Muscle layer of colon (tissue), 2 donors: ENCODE results near the gene FAM151A.

Experiments
- H3K27ac ChIP-seq: one replicate; pipeline ENCODE4 v1.7.0; 2013; ENCODE audit warnings: low read depth, mild to moderate bottlenecking, low read length, moderate library complexity
- H3K27me3 ChIP-seq, 2 donors: one replicate each; pipeline ENCODE4 v1.7.0; 2013; ENCODE audit warnings: low read length in 2 of 2, mild to moderate bottlenecking in 2 of 2; ENCODE audit not compliant: insufficient read depth in 2 of 2, control insufficient read depth in 1 of 2
- H3K36me3 ChIP-seq: one replicate; pipeline ENCODE4 v1.7.0; 2013; ENCODE audit warnings: mild to moderate bottlenecking, low read length; ENCODE audit not compliant: insufficient read depth
- H3K4me1 ChIP-seq: one replicate; pipeline ENCODE4 v1.7.0; 2013; ENCODE audit warnings: mild to moderate bottlenecking, low read length; ENCODE audit not compliant: insufficient read depth
- H3K4me3 ChIP-seq, 2 donors: one replicate each; pipeline ENCODE4 v1.7.0; 2013; ENCODE audit warnings: low read length in 2 of 2, low read depth in 1 of 2, mild to moderate bottlenecking in 1 of 2, moderate library complexity in 1 of 2
- H3K9ac ChIP-seq: one replicate; pipeline ENCODE4 v1.7.0; 2013; ENCODE audit warnings: low read length
- H3K9me3 ChIP-seq: one replicate; pipeline ENCODE4 v1.7.0; 2013; ENCODE audit warnings: mild to moderate bottlenecking, low read length
- donor health status: abdominal sarcoma.
- donor health status: Adenocarcinoma of cecum.

FAM151A gene

DNA sequence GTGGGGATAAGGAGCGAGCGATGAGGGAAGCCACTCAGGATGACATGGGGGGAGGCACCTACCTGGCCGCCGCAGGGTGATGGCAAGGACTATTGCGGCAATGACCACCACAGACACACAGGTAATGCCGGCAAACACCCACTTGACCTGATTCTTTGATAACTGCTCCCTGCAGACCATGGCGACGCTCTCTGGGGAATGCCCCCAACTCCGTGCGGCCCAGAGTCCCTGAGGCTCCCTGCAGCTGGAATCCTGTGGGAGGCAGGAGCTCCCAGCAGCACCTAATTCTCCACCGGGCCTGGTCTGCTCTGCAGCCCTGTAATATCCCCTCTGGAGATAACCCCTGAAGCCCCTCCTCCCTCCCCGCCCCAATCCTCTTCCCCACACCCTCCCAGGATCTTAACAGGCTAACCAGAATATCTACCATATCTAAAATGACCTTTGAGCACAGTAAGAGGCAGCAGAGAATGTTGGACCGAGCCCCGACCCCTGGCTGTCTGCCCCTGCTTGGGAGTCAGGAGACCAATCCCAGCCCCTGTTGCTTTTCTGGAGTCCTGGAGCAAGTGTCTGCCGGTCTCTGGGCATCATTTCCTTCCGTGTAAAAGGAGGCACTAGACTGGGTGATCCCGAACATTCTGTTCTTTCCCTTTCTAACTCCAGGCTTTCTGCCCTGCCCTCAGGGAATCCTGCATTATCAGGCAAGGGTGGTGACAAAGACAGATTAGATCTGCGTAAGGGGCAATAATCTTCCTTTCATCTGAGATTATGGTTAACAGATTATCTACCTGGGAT is at the start of gene FAM151A:
Gene FAM151A, minus strand, starts transcription at position 310 of the 792 bp plus-strand sequence. Its CDS starts 130 bp downstream, at position 180.
- Histone ChIP-seq H3K4me3 (no peak within 1 kb of the TSS), H3K27ac (no peak within 1 kb of the TSS), H3K9me3 (no peaks in the 10 kb centered on the region), H3K27me3 (no peaks in the 10 kb centered on the region), H3K36me3 (no peaks in the 10 kb centered on the region), H3K4me1 (no peaks in the 10 kb centered on the region), H3K9ac (no peak within 1 kb of the TSS)

DNA sequence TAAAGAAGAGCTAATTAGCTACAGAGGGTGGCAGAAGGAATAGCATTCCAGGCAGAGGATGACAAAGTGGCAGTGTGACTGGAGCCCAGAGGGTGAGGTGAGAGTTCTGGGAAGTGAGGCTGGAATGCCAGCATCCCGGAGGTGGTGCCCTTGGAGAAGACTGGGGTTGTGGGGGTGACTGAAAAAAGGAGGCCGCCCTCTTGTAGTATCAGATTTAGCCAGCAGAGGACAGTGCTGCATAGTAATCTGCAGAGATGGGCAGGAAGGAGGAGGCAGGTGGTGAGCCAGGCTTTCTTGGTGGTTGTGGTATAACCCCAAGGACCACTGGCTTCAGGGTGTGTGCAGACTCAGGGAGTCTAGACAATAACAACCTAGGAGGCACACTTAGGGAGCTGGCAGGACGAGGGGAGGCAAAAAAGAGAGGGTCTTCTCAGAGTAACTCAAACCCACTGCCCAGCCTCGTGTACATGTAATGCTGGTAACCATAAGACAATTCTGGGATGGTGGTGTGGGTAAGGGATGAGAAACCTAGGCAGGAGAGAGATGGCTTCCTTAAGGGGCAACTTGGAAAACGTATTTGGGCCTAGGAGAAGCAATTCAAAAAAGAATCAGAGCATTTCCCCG is 48.8 kb upstream of the FAM151A start:
- Histone ChIP-seq H3K27me3 (no peaks in the 10 kb centered on the region), H3K4me3 (no peak overlapping the region), H3K27ac (no peak overlapping the region), H3K9ac (no peak overlapping the region), H3K4me1 (no peaks in the 10 kb centered on the region), H3K36me3 (peaks cover 5% of the 10 kb centered on the region), H3K9me3 (no peaks in the 10 kb centered on the region)

DNA sequence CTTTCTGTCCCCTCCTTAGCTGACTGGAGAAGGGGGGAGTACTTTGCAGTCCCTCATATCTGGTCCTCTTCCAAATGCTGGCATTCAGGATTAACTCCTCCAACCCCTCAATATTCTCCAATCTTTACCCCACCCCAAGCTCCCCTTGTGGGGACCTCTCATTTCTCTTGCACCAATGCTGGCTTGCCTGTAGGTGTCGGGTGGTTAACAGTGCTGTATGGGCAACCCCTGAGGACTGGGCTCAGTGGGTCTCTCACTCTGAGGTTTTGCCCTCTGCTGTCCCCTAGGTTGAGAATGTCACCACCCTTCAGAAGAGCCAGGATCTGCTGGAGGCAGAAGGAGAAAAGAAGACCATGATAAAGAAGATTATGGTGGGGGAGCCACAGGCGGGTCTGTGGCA is 45.2 kb upstream of the FAM151A start:
- no peaks in the 10 kb centered on the region for H3K4me1 ChIP-seq
- no peak overlapping the region for H3K4me3 ChIP-seq
- H3K27ac ChIP-seq: no peak overlapping the region
- H3K36me3 ChIP-seq: no peaks in the 10 kb centered on the region
- H3K9ac ChIP-seq: no peak overlapping the region
- H3K27me3 ChIP-seq: no peaks in the 10 kb centered on the region
- no peaks in the 10 kb centered on the region for H3K9me3 ChIP-seq

DNA sequence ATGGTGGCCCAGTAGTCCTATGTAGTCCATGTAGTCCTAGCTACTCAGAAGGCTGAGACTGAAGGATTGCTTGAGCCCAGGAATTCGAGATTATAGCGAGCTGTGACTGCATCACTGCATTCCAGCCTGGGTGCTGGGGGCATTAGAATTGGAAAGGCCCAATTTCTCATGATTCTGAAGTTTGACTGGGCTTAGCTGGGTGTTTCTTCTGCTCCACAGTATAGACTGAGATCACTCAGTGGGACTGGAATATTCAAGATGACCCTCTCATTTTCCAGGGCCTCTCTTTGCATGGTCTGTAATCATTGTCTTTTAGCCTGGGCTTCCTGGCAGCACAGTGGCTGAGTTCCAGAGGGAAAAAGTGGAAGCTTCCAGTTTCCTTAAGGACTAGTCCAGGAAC is 44.5 kb upstream of the FAM151A start:
- no peak overlapping the region for H3K4me3 ChIP-seq
- H3K27me3 ChIP-seq: no peaks in the 10 kb centered on the region
- H3K36me3 ChIP-seq: no peaks in the 10 kb centered on the region
- H3K9me3 ChIP-seq: no peaks in the 10 kb centered on the region
- H3K27ac ChIP-seq: no peak overlapping the region
- no peak overlapping the region for H3K9ac ChIP-seq
- H3K4me1 ChIP-seq: no peaks in the 10 kb centered on the region

DNA sequence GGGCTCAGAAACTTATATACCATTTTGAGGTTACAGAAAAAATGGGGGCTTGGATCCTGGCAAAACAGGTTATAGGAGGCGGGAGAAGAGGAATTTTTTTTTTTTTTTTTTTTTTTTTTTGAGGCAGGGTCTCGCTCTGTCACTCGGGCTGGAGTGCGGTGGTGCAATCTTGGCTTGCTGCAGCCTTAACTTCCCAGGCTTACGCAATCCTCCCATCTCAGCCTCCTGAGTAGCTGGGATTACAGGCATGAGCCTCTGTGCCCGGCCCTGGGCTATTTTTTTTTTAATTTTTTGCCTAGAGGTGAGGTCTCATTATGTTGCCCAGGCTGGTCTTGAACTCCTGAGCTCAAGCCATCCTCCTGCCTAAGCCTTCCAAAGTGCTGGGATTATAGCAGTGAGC is 43.0 kb upstream of the FAM151A start:
- no peak overlapping the region for H3K9ac ChIP-seq
- no peak overlapping the region for H3K4me3 ChIP-seq
- H3K4me1 ChIP-seq: no peaks in the 10 kb centered on the region
- no peaks in the 10 kb centered on the region for H3K36me3 ChIP-seq
- no peak overlapping the region for H3K27ac ChIP-seq
- H3K27me3 ChIP-seq: no peaks in the 10 kb centered on the region
- H3K9me3 ChIP-seq: no peaks in the 10 kb centered on the region

DNA sequence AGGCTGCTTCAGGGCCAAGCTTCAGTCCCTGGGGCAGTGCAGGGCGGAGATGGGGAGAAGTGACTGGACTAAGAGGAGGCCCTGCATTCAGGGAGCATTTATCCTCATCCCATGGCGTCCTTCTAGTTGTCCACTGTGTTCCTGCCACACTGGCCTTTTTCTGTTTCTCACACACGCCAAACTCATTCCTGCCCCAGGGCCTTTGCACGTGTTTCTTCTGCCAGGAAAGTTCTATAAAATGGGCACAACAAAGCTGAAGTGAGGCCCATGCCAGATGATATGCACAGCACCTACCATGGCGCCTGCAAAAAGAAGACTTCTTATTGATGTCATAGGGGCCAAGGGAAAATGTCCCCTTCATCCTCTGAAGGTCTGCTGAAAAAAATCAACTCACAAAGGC is 42.5 kb upstream of the FAM151A start:
- Histone ChIP-seq H3K4me3 (no peak overlapping the region), H3K27me3 (no peaks in the 10 kb centered on the region)

DNA sequence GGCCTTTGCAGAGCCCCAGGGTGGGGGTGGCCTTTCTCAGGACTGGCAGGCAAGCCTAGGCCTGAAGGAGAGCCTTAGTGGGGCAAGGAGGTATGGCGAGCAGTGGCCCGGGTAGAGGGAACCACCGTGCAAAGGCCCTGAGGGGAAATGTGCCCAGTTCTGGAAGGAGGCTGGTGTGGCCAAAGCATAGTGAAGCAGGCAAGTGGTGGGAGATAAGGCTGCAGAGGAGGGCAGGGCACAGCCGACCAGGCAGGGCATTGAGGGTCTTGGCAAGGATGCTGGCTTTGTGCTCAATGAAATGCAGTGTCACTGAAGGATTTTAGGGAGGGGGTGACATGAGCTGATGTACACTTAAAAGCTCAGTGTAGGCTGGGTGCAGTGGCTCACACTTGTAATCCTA is 41.0 kb upstream of the FAM151A start:
- no peaks in the 10 kb centered on the region for H3K9me3 ChIP-seq
- no peaks in the 10 kb centered on the region for H3K27me3 ChIP-seq
- no peak overlapping the region for H3K27ac ChIP-seq
- H3K4me1 ChIP-seq: no peaks in the 10 kb centered on the region
- no peaks in the 10 kb centered on the region for H3K36me3 ChIP-seq
- no peak overlapping the region for H3K9ac ChIP-seq
- no peak overlapping the region for H3K4me3 ChIP-seq

More for the DNA sequence above, 42.5 kb upstream of the FAM151A start:
- Histone ChIP-seq H3K36me3 (no peaks in the 10 kb centered on the region), H3K27ac (no peak overlapping the region), H3K9me3 (no peaks in the 10 kb centered on the region), H3K9ac (no peak overlapping the region), H3K4me1 (no peaks in the 10 kb centered on the region)

DNA sequence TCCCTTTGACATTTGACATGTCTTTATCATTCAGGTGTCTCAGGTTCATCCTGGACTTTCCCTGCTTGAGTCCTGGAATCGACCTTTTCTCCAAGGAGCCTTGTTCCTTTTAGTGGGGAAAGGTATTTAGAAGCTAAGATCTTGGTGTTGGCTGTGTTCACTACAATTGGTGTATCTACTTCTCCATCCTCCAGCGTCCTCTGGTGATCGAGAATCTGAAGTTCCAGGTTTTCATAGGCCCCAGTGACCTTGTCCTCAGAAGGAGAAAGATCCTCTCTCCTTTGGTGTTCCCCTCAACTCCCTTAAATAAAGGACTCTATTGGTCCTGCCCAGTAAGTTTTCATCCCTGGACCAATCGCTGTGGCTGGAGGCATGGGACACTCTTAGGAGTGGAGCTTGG is 40.4 kb upstream of the FAM151A start:
- Histone ChIP-seq H3K4me1 (no peaks in the 10 kb centered on the region), H3K4me3 (no peak overlapping the region), H3K9me3 (no peaks in the 10 kb centered on the region), H3K27me3 (no peaks in the 10 kb centered on the region), H3K27ac (no peak overlapping the region), H3K36me3 (no peaks in the 10 kb centered on the region), H3K9ac (no peak overlapping the region)

DNA sequence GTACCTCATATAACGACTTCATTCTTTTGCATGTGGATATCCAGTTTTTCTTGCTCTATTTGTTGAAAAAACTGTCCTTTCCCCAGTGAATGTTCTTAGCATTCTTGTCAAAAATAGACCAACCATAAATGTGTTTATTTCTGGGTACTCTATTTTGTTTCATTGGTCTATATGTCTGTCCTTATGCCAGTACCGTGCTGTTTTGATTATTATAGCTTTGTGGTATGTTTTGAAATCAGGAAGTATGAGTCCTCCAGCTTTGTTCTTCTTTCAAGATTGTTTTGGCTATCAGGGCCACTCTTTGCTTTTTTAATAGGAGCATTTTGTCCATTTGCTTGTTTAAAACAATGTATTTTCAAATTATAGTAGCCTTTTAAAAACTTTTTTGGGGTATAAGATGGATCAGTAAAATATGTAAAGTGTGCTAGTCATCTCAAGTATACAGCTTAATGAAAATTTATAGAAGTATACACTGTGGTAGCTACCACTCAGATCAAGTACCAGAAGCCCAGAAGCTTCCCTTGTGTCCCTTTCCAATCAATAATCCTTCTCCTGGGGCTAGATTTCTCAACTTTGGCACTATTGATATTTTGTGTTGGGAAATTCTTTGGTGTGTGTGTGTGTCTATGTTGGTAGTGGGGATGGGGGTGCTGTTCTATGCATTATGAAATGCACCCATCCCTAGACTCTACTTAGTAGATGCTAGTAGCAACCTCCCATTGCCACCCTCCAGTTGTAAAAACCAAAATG is 35.0 kb upstream of the FAM151A start:
- Histone ChIP-seq H3K36me3 (no peaks in the 10 kb centered on the region), H3K27ac (no peak overlapping the region), H3K27me3 (no peaks in the 10 kb centered on the region)

DNA sequence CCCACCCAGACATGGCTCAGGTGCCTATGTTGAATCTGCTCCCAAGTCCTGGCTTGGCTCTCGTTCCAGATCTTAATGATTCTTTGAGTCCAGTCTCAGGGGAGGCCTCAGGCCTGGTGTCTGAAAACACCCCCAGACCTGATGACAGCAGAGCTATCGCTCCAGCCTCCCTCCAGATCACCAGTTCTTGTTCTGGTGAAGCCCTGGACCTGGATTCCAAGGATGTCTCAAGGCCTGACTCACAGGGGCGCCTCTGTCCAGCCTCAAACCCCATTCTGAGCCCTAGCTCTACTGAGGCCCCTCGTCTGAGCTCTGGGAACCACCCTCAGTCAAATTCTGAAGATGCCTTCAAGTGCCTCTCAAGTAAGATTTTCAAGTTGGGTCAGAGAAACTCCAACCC is 29.7 kb upstream of the FAM151A start:
- no peak overlapping the region for H3K9ac ChIP-seq
- no peak overlapping the region for H3K4me3 ChIP-seq
- H3K27ac ChIP-seq: no peak overlapping the region
- no peaks in the 10 kb centered on the region for H3K27me3 ChIP-seq
- no peaks in the 10 kb centered on the region for H3K4me1 ChIP-seq
- H3K36me3 ChIP-seq: no peaks in the 10 kb centered on the region
- H3K9me3 ChIP-seq: no peaks in the 10 kb centered on the region

More for the DNA sequence above, 35.0 kb upstream of the FAM151A start:
- H3K9ac ChIP-seq: no peak overlapping the region
- H3K9me3 ChIP-seq: no peaks in the 10 kb centered on the region
- H3K4me1 ChIP-seq: no peaks in the 10 kb centered on the region
- H3K4me3 ChIP-seq: no peak overlapping the region

DNA sequence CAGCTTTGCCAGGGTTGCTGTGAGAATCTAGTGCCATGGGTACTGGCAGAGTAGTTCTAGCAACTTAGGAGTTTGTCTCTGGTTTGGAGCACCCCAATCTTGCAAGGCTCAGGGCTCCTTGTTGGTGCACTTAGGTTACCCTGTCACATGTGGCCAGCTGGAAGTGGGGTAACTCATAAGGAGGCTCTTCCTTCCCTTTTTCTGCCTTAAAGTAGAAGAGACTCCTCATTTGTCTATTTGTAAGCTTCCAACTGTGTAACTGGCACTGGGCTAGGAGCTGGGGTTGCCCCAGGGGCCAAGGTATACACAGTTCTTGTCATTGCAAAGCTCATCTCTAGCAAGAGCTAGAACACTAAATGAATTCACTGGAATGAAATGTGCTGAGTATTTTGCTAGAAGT is 28.8 kb upstream of the FAM151A start:
- no peak overlapping the region for H3K4me3 ChIP-seq
- H3K9me3 ChIP-seq: no peaks in the 10 kb centered on the region
- H3K9ac ChIP-seq: no peak overlapping the region
- H3K27ac ChIP-seq: no peak overlapping the region
- no peaks in the 10 kb centered on the region for H3K27me3 ChIP-seq
- no peaks in the 10 kb centered on the region for H3K36me3 ChIP-seq
- H3K4me1 ChIP-seq: no peaks in the 10 kb centered on the region
